ENCODE results near the gene IRS1.

Gene IRS1

DNA sequence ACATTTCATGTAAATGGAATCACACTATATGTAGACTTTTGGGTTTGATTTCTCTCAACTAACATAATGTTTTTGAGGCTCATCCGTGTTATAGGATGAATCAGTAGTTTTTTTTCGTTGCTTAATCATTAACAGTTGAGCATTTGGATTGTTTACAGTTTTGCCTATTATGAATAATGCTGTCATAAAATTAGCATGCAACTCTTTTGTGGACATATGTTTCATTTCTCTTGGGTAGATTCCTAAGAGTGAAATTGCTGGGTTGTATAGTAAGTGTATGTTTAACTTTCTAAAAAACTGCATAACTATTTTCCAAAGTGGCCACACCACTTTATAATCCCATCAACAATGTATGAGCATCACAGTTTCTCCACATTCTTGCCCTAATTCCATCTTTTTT is 28.6 kb upstream of the IRS1 start:
- in situ Hi-C loops (cut with MboI; ENCODE audit: low sequenced_read_pairs), result no loop called here

DNA sequence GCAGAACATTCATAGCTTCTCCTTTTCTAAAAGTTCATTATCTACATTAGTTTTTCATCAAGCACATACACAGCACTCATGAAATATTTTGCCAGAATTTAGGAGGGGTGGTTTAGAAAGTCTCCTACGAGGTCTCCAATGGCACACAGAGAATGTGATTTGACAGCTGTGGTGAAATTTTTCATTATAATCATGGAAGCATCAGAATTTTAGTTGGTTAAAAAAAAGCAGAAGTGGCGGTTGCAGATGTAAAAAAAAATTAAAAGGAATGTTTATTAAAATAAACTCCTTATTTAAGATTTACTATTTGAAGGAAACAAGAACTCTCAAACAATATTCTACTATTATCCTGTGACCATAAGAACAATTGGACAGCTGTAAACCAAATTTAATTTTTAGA is 25.4 kb upstream of the IRS1 start:
- in situ Hi-C loops (cut with MboI; ENCODE audit: low sequenced_read_pairs), result no loop called here

DNA sequence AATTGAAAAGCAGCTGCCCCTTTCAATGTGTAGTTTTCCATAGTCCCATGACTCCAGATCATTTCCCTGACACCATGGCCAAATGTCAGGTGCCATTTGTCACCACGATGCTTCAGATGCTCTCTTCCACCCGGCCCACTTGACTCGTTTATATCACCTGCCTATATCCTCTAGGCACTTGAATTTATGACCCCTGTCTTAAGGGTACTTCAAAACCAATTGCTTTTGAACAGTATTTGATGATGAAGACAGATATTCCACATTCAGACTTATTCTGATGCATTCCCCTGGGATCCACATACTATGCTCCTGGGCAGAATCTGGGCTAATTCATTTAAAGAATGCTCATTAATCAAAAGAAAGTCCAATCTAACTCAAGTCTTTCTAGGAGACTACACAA is 19.3 kb upstream of the IRS1 start:
- in situ Hi-C loops (cut with MboI; ENCODE audit: low sequenced_read_pairs), result loop anchor here (25.0 kb wide), 1 partner anchor 1132 kb away; no protein-coding TSS in a partner anchor

DNA sequence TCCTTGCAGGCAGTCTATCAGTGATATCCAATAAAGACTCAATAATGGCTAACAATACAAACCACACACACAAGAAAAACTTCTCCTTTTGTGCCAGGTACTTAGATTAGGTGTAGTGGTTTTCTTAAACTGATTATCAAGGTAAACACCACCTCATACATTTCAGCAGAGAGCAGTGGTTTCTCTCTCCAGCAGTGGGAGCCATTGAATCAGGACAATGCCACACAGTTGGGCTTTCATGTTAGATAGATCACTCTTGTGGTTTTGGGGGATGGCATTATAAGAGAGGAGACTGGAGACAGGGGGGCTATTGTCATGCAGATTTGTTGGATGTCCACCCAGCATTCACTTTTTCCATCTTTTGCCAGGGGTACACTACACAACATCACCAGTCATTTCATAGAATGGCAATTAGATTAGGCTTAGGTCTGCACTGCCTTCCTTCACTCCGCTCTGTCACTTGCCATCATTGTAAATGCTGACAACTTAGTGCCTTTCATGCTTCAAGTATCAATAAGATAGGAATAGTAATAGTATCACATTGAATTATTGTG is 13.6 kb upstream of the IRS1 start:
- in situ Hi-C loops (cut with MboI; ENCODE audit: low sequenced_read_pairs), result loop anchor here (25.0 kb wide), 1 partner anchor 1126 kb away; no protein-coding TSS in a partner anchor

DNA sequence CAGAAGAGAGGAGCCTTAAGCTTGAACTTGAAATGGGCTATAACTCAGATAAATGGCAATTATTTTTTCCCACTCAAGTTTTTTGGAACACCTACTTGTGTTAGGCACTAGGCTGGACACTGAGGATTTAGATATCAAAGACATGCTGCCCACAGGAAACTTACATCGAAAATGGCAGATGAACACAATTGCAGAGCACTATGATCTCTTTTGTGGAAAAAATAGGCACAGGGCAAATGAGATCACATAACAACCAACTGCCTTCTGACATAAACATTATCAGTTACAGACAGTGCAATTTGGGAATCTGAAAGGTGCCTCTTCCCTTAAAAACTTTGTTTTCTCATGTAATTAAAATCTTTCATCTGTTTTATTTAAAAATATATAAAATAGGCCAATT is 3.8 kb upstream of the IRS1 start:
- in situ Hi-C loops (cut with MboI; ENCODE audit: low sequenced_read_pairs), result loop anchor here (25.0 kb wide), 1 partner anchor 1116 kb away; no protein-coding TSS in a partner anchor

DNA sequence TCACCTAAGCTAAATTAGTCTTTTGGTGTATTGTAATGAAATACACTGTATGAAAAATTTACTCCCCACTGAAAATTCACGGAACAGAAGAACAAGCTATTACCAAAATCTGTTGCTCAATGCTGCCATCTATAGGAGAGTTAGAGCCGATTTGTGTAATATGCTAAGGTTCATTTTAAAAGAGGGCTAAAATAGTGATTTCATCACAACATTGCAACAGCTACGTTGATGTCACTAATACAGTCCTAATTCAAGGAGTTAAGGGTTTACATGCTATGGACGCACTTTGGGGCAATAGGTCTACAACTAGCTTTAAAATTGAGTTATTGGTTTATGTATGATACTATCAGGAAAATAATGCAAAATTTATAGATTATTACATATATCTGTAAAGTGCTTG is 3.0 kb upstream of the IRS1 start:
- in situ Hi-C loops (cut with MboI; ENCODE audit: low sequenced_read_pairs), result loop anchor here (25.0 kb wide), 1 partner anchor 1115 kb away; no protein-coding TSS in a partner anchor

DNA sequence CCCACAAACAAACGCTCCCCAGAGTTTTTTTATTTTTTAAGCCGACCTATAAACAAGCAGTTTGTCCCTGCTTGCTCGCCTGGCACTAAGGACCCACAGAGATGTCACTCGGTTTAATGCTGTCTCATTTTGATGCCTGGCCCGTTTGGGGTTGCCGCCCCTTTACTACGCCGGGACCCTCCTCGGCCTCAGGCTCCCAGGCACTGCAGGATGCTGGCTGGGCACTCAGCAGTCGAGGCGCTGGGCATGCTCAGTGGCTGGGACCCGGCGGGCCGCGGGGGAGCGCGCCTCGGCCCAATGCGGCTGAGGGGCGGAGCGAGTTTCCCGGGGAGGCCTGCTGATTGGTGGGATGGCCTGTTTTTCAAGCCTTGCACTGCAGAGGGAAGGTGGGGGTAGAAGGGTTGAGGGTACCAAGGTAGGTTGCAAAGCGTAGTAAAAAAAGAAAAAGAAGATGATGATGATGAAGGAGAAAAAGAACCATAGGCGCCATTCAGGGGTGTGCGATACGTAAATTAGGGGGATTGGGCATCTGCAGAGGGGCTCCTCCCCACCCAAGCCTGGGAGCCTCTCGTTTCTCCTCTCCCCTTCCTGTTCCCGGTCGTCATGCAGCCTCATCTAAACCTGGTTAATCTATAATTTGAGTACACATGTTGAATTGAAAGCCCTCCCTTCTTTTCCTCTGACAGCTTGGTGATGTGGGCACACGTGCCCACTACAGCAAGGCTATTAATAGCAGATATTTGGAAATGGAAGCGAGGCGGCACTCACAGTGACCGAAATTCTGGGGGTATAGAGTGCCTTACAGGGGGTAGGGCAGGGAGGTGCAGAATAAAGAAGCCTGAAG is 1.5 kb upstream of the IRS1 start:
- in situ Hi-C loops (cut with MboI; ENCODE audit: low sequenced_read_pairs), result loop anchor here (25.0 kb wide), 1 partner anchor 1114 kb away; no protein-coding TSS in a partner anchor

DNA sequence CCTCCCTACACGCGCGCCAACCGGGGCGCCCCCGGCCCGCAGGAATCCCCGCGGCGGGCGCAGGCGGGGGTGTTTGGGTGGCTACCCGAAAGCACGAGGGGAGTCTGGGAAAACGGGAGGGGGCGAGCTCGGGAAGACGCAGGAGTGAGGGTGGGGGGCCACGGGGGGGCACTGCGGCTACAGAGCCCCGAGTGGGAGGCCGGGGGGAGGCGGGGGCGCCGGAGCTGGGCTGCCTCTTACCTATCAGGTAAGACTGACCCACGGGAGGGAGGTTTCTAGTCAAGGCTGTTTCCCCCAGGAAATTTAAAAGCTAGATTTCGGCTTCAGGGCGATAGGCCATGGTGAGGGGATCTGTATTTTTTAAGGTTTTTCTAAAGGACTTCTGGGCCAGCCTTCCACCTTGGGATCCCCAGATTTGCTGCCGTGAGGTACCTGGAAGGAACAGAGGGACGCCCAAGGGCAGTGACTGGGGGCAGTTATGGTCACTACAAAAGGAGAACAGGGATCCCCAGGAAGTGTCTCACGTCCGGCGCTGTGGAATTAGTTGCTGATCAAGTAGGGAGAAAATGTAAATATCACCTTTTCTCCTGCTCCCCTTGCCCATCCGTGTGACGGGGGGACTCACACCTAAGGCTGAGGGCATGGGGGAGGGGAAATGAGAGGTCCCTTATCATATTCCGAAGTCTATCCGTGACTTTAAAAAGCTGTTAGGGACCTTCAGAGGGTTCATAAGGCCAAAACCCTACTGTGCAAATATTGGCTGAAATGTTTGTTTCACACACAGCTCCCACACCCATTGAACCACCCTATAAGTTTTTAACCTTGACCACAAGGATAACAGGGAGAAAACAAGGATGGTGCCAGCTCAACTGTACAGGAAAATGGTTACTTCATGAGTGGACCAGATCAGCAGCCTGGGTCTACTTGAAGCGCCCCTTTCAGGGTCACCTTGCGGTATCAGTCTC is 638 bp upstream of the IRS1 start:
- in situ Hi-C loops (cut with MboI; ENCODE audit: low sequenced_read_pairs), result loop anchor here (25.0 kb wide), 1 partner anchor 1113 kb away; no protein-coding TSS in a partner anchor

DNA sequence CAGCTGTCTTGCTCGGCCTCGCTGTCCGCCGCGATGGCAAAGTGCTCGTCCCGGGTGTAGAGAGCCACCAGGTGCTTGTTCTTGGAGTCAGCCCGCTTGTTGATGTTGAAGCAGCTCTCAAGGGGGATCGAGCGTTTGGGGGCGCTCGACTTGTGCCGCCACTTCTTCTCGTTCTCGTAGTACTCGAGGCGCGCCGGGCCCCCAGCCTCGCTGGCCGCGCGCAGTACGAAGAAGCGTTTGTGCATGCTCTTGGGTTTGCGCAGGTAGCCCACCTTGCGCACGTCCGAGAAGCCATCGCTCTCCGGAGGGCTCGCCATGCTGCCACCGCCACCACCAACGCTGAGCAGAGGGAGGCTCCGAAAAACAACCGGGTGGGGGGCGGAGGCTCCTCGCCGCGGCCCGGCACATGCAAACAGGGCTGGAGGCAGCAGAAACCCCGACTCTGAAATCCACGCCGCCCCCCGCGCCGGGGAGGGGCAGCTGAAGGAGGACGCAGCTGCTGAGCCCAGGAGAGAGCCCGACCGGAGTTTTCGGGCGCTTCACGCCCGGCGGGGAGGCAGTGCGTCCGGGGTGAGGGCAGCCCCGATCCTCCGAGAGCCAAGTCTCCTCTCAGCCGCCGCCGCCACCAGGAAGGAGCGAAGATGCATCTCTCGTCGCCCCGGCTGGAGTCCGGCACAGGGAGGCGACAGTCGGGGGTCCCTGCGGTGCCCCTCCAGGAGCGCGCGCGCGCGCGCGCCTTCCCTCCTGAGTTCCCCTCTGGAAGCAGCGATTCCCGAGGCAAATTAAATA is 1.0 kb downstream of the IRS1 start:
- in situ Hi-C loops (cut with MboI; ENCODE audit: low sequenced_read_pairs), result no loop called here

DNA sequence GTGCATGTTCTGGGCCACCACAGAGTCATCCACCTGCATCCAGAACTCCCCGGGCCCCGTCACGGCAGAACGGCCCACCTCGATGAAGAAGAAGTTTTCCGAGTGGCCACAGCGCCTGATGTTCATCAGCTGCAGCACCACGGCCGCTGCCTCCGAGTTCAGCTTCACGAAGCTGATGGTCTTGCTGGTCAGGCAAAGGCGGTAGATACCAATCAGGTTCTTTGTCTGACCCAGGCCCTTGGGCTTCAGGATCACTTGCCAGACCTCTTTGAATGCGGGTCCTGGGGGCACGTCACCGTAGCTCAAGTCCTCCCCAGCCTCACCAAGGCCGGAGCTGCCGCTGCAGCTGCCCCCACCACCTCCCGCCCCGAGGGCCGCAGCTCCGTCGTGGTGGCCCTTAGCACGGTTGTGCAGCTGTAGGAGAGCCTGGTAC is 1.6 kb downstream of the IRS1 start:
- in situ Hi-C loops (cut with MboI; ENCODE audit: low sequenced_read_pairs), result no loop called here

DNA sequence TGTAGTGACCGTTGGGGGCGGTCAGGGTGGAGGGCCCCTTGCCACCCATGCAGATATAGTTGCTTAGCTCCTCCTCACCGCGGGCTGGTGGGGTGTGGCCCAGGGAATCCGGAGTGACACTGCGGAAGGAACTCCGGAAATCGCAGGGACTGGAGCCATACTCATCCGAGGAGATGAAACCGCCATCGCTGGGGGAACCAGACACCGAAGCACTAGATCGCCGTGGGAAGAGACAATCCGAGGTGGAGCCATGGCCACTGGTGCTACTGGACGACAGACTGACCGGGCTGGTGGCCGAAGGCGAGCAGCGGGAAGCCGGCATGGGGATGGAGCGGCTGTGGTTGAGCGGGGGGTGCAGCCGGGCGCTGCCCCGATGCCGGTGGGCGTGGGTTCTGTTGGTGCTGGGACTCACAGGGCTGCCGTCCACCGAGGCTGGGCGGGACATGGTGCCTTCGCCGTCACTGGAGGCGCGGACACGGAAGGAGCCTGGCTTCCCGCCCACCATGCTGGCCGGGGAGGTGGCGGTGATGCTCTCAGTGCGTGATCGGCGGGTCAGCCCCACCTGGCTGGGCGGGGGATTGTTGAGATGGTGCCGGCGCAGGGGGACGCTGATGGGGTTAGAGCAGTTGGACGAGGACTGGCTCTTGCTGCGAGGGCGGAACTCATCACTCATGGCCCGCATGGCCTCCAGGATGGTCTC is 2.2 kb downstream of the IRS1 start:
- in situ Hi-C loops (cut with MboI; ENCODE audit: low sequenced_read_pairs), result no loop called here

DNA sequence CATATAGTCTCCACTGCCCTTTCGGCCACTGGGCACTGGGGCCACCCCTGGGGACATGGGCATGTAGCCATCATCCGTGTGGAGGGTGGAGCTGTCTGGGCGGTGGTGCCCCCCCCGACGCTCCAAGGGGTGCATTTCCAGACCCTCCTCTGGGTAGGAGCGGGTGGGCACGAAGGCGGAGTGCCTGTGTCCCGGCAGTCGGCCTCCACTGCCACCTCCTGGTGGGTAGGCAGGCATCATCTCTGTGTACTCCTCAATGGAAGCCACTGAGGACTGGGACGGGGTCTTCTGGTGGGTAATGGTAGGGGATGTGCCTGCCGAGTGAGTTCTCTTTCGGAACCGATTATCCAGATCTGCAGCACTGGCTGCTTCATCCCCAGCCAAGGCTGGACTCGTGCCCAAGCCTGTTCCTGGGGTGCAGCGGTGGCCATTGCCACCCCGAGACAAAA is 2.8 kb downstream of the IRS1 start:
- in situ Hi-C loops (cut with MboI; ENCODE audit: low sequenced_read_pairs), result no loop called here

DNA sequence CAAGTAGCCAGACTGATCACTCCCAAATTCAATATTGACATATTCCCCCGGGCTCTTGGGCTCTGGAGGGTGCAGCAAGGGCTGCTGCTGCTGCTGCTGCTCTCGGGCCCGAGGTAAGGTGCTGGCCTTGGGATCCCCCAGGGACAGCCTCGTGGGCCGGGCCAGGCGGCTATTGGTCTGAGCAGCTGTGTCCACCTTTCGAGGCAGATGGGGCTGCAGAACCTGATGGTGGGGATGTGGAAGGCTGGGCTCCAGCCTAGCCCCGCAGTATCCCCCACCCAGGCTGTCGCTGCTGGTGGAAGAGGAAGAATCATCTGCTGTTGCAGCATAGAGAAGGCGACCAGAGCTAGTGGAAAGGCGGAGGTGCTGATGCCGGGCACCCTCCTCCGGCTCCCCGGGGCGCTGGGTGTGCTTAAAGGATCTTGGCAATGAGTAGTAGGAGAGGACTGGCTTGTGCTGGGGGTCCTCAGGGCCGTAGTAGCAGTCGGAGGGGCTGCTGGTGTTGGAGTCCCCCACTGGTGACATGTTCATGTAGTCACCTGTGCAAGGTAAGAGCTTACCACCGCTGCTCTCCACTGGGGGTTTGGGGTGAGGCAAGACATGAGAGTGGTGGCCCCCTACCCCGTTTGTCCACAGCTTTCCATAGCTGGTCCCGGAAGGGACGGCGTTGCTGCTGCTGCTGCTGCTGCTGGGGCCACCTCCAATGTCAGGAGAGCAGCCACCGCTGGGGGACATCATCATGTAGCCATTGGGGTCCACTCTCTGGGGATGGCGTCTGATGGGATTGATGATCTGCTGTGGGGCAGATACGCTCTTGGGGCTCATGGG is 3.4 kb downstream of the IRS1 start:
- in situ Hi-C loops (cut with MboI; ENCODE audit: low sequenced_read_pairs), result no loop called here

DNA sequence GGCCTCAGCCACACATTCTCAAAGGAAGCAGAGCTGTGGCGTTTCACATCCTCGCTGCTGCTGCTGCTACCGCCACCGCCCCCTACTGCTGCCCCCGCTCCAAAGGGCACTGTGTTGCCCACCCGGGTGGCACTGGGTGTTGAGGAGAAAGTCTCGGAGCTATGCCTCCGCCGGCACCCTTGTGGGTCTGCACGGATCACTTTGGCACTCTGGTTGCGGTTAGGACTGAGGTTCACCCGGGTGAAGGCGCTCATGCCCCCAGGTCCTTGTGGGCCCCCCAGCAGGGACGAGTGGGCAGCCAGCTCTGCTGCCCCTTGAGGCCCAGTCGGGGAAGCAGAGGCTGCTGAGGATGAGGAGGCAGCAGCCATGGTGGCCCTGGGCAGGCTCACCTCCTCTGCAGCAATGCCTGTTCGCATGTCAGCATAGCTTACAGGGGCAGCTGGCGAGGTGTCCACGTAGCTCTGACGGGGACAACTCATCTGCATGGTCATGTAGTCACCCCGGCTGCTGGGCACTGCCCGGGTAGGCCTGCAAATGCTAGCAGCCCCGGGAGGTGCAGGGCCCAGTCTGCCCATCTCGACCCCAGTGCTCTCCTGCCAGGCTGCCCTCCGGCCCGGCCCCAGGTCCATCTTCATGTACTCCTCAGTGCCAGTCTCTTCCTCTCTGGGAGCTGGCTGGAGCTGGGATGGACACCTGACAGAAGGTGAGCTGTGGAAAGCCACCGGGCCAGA is 4.2 kb downstream of the IRS1 start:
- in situ Hi-C loops (cut with MboI; ENCODE audit: low sequenced_read_pairs), result no loop called here

DNA sequence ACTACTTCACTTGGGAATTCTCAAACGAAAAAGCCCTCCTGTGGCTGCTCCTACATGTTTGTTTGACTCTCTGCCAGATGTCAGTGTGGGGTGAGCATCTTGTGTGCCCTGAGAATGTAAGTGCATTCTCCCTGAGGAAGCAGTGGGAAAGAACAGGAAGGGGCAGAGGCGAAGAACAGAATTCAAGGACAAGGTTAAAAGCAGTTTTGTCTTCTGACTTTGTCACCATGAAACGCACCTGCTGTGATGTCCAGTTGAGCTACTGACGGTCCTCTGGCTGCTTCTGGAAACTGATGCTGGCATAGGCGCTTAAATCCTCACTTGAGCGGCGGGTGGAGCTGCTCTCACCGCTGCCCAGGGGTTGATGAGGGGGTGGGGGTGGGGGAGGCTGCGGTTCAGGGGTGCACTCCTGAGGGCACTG is 4.9 kb downstream of the IRS1 start:
- in situ Hi-C loops (cut with MboI; ENCODE audit: low sequenced_read_pairs), result no loop called here

DNA sequence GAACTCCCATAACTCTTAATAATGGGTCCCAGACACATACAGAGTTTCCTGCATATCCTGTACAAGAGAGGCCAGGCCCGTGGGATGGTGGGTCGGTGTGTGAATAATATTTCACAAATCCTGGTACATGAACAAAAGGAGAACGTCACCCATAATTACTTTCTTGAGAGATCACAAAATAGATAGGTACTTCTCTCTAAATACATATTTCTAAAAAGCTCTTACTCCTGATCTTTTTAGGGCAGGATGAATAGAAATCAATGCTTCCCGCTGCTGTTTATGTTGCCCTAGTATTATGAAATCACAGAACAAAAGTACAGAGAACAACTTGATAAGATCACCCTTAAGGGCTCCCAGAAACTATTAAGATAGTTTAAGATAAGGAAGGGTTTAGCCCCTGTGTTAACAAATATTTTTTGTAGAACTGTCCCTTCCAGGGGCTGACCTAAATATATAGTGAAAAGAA is 5.4 kb downstream of the IRS1 start:
- in situ Hi-C loops (cut with MboI; ENCODE audit: low sequenced_read_pairs), result no loop called here

DNA sequence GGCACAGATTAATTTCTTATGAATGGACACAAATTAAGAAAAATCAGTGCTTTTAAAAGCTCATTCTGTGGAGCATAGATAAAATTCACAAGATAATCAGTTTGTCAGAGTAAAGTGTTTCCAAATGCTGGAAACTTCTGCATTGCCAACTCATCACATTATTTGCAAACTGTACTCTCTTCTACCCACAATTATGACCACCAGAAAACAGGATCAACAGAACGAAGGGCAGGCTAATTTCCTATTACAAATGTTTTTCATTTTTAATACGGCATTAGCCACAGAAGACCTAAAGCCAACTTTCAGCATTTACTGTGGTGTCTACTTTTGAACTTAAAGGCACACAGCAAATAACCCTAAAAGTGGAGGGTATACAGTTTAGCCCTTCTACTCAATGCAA is 6.0 kb downstream of the IRS1 start:
- in situ Hi-C loops (cut with MboI; ENCODE audit: low sequenced_read_pairs), result no loop called here

Measured in hTERT RPE-1 (cell line).